Prostate gland (tissue), 2 donors: ENCODE results near the gene SPINT1. TPM values are rescaled to one million over a fixed set of nuclear protein-coding genes. Genes with fewer than 3 reads are reported as not detected.

Source experiments
- DNase-seq: peaks from one replicate; pipeline ENCODE4 v3.0.0-alpha.2; 2019; ENCODE audit warnings: low spot score
- H3K27ac ChIP-seq, 2 donors: fragments of 200-600 bp; sonication (generic); 2 replicates each; pipeline ENCODE4 v1.5.1; 2017 to 2019
- H3K27me3 ChIP-seq: fragments of 200-600 bp; sonication (generic); replicated peaks from 2 replicates; pipeline ENCODE4 v1.5.1; 2019; ENCODE audit not compliant: insufficient read depth
- H3K36me3 ChIP-seq, 2 donors: fragments of 200-600 bp; sonication (generic); 1 replicate in 1 of 2; 2 replicates in 1 of 2; pipeline versions ENCODE4 v1.5.1 to v1.8.1; 2017 to 2019
- H3K4me1 ChIP-seq: fragments of 200-600 bp; sonication (generic); replicated peaks from 2 replicates; pipeline ENCODE4 v1.5.1; 2019
- H3K4me3 ChIP-seq, 2 donors: fragments of 200-600 bp; sonication (generic); 2 replicates each; pipeline ENCODE4 v1.5.1; 2017 to 2019
- H3K9me3 ChIP-seq: fragments of 200-600 bp; sonication (generic); 2 replicates; pipeline ENCODE4 v1.5.1; 2017
- POLR2A ChIP-seq: fragments of 450-650 bp; IDR thresholded peaks from one replicate; pipeline ENCODE4 v1.6.1; 2016; ENCODE audit warnings: antibody characterized with exemption, mild to moderate bottlenecking
- POLR2AphosphoS5 ChIP-seq: sonication (generic); formaldehyde crosslinking; IDR thresholded peaks from one replicate; pipeline ENCODE4 v1.6.1; 2017; ENCODE audit warnings: antibody characterized with exemption
- WGBS: methylation state at CpG from one replicate; pipeline ENCODE4 v1.1.5; 2018; 5-methylcytosine and 5-hydroxymethylcytosine counted together
- intact Hi-C: fragments of 100-400 bp; cut with DNase I; formaldehyde crosslinking; loops from one replicate; pipeline ENCODE4 v1.14.2; 2022
- small RNA-seq, 2 donors: library from RNA; depleted of rRNA; stranded (forward); fragments of <200 nt; gene quantifications; one replicate each; pipeline ENCODE3, GENCODE V24; 2016
- total RNA-seq, 2 donors: library from RNA; depleted of rRNA; stranded (reverse); fragments of >200 nt; gene quantifications; one replicate each; pipeline ENCODE4 v1.1.0, GENCODE V29; 2016
- TF ChIP-seq, protein P1 (sequence below), 4 experiments: fragments of 200-600 bp in 2 of 4; fragments of 450-650 bp in 2 of 4; sonication (generic) in 2 of 4; IDR thresholded peaks; 1 replicate in 3 of 4; 2 replicates in 1 of 4; pipeline ENCODE4 v1.5.1; 2016 to 2019; ENCODE audit warnings: antibody characterized with exemption in 4 of 4, mild to moderate bottlenecking in 2 of 4, moderate library complexity in 2 of 4

The SPINT1 gene
- total RNA-seq, 2 donors from 2014 or later, result 143 to 295 TPM

DNA sequence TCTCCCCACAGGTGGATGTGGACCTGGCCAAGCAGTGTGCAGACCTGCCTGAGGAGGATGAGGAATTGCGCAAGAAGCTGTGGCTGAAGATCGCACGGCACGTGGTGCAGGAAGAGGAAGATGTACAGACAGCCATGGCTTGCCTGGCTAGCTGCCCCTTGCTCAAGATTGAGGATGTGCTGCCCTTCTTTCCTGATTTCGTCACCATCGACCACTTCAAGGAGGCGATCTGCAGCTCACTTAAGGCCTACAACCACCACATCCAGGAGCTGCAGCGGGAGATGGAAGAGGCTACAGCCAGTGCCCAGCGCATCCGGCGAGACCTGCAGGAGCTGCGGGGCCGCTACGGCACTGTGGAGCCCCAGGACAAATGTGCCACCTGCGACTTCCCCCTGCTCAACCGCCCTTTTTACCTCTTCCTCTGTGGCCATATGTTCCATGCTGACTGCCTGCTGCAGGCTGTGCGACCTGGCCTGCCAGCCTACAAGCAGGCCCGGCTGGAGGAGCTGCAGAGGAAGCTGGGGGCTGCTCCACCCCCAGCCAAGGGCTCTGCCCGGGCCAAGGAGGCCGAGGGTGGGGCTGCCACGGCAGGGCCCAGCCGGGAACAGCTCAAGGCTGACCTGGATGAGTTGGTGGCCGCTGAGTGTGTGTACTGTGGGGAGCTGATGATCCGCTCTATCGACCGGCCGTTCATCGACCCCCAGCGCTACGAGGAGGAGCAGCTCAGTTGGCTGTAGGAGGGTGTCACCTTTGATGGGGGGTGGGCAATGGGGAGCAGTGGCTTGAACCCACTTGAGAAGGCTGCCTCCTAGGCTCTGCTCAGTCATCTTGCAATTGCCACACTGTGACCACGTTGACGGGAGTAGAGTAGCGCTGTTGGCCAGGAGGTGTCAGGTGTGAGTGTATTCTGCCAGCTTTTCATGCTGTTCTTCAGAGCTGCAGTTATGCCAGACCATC, 59.0 kb downstream of the SPINT1 start:
- no peak for DNase-seq
- Histone ChIP-seq H3K4me3 (no peak overlapping the region), H3K4me1 (peaks cover 18% of the 10 kb centered on the region), H3K27me3 (no peaks in the 10 kb centered on the region), H3K9me3 (no peaks in the 10 kb centered on the region), H3K36me3 (peaks cover 4 to 23% of the 10 kb centered on the region in 2 donors), H3K27ac (no peak overlapping the region)
- intact Hi-C loops, result loop anchor here (10.0 kb wide), 1 partner anchor 212 kb away; the partner anchor contains the start of gene INO80
- TF ChIP-seq POLR2AphosphoS5 (no peak), POLR2A (no peak)
- TF ChIP-seq, protein P1, sequence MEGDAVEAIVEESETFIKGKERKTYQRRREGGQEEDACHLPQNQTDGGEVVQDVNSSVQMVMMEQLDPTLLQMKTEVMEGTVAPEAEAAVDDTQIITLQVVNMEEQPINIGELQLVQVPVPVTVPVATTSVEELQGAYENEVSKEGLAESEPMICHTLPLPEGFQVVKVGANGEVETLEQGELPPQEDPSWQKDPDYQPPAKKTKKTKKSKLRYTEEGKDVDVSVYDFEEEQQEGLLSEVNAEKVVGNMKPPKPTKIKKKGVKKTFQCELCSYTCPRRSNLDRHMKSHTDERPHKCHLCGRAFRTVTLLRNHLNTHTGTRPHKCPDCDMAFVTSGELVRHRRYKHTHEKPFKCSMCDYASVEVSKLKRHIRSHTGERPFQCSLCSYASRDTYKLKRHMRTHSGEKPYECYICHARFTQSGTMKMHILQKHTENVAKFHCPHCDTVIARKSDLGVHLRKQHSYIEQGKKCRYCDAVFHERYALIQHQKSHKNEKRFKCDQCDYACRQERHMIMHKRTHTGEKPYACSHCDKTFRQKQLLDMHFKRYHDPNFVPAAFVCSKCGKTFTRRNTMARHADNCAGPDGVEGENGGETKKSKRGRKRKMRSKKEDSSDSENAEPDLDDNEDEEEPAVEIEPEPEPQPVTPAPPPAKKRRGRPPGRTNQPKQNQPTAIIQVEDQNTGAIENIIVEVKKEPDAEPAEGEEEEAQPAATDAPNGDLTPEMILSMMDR (IDR thresholded peaks at IDR 0.05), result no peak
- 71% methylated on average over 31 of the region's 33 CpGs for WGBS

DNA sequence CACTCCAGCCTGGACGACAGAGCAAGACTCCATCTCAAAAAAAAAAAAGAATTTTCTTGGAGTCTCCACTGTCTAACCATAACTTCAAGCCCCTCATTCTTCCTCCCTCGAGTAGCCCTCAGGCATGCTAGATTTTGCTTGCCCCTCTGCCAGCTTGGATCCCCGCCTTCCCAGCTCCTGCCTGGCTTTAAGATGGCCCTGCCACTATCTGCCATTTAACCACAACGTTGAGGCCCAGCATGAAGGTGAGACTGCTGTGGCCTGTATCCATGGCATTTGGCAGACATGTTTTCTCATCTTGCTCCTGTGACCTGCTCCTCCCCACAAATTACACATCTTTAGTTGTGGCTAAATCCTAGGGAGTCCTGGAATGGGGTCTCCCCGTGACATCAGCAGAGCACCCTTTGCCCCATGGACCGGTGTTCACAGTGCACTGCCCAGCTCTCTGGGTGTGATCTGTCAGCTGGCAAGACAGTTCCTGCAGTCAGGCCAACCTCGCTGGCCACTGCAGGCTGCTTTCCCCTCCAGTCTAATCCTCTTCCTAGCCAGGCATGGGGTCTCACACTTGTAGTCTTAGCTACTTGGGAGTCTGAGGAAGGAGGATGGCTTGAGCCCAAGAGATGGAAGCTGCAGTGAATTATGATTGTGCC, 60.8 kb downstream of the SPINT1 start:
- no peaks in the 10 kb centered on the region for H3K9me3 ChIP-seq
- peaks cover 1 to 11% of the 10 kb centered on the region in 2 donors for H3K36me3 ChIP-seq
- no peak for DNase-seq
- peaks cover 22% of the 10 kb centered on the region for H3K4me1 ChIP-seq
- intact Hi-C loops, result loop anchor here (1.0 to 10.0 kb wide), 4 partner anchors 38 to 278 kb away; partner anchors contain the start of gene INO80
- H3K27me3 ChIP-seq, result no peaks in the 10 kb centered on the region
- no peak for TF ChIP-seq POLR2AphosphoS5
- peak overlapping the region in 1 of 2 donors; percentile 24 for H3K27ac ChIP-seq
- WGBS, result 75% methylated on average over 7 of the region's 7 CpGs
- no peak overlapping the region for H3K4me3 ChIP-seq

DNA sequence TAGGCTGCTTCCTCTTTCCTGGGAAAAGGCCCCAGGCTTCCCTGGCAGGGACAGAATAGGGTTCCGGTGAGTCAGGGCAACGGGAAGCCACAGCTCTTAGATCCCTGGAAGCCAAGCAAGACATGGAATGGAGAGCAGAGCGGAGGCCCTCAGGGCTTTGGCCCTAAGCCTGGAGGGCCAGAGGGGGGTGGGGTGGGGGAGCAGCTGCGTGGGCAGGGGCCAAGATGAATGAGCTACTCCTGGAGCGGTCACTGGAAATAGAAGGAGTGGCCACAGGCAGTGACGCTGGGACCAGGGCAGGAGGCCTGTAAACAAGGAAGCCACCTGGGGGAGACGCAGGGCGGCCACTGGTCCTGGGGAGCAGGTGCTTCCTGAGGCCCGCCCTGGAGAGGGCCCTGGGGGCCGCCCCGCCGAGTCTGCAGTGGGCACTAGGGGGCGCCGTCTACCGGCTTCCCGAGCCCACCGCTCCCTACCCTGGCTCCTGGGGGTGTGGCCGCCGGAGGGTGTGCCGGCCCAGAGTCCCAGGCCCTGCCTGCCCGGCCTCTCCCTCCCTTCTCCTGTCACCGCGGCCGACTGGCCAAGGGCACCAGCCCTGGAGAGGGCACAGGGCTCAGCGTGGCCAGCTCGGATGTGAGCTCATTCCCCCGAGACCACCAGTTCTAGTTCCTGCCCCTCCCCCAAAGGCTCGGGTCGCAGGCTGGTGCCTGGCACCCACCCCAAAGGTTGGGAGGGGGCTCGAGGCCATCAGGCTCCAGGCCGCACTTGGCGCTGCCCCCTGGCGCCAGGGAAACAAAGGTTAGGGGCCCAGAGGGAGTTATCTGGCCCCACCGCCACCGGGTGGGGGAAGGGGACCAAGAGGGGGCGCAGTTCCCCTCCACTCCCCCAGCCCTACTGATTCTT, 62.5 kb downstream of the SPINT1 start:
- H3K27ac ChIP-seq, result peak overlapping the region; percentile 88 to 89

DNA sequence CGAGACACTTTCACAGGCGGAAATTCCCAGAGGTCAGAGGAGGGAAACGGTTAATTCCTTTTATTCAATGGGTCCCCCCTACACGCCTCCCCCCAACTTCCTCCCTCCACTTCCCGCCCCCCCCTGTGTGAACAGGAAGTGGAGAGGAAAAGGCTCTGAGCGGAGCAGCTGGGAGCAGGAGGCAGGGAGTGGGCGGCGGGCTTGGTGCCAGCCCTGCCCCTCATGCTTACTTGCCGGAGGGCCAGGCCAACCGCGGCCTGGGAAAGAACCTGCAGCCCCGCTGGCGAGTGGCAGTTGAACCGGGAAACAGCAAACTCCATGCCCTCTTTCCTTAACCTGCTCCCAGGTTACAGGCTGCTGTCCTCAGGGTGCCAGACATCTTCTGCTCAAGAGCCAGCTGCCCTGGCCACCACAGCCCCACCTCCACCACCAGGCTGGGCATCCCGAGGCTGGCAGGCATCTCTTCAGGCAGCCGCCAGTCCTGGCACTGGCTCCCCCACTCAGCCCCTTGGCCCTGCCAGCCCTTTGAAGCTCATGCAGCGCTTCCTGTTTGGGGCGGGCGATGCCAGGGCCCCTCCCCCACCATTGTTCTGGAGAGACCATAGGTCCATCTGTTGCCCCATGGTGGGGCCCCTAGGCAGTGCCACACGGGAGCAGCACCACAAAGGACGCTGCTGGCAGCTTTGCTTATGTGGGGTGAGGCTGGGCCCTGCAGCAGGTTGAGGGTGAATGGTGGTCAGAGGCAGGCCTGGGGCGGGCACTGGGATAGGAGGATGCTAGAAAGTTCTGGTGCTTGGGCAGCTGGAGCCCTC, 63.3 kb downstream of the SPINT1 start:
- Histone ChIP-seq H3K4me1 (peaks cover 22% of the 10 kb centered on the region), H3K4me3 (peak overlapping the region; percentile 22 to 33), H3K27ac (peak overlapping the region; percentile 88 to 89), H3K9me3 (no peaks in the 10 kb centered on the region), H3K36me3 (no peaks in the 10 kb centered on the region), H3K27me3 (no peaks in the 10 kb centered on the region)
- TF ChIP-seq, protein P1 (IDR thresholded peaks at IDR 0.05), result no peak
- TF ChIP-seq POLR2AphosphoS5 (no peak), POLR2A (no peak)
- intact Hi-C loops, result loop anchor here (2.0 to 10.0 kb wide), 4 partner anchors 35 to 275 kb away; partner anchors contain the start of gene INO80
- 11% methylated on average over 15 of the region's 22 CpGs for WGBS
- no peak for DNase-seq

More for the DNA sequence above, 62.5 kb downstream of the SPINT1 start:
- Histone ChIP-seq H3K4me3 (peak overlapping the region; percentile 22 to 33), H3K36me3 (no peaks in the 10 kb centered on the region), H3K4me1 (peaks cover 22% of the 10 kb centered on the region), H3K9me3 (no peaks in the 10 kb centered on the region), H3K27me3 (no peaks in the 10 kb centered on the region)
- DNase-seq, result peak; percentile 83
- TF ChIP-seq, protein P1 (IDR thresholded peaks at IDR 0.05), result peak; percentile 69 to 96 (median 90)
- TF ChIP-seq POLR2AphosphoS5, result no peak
- TF ChIP-seq POLR2A, result no peak
- 0% methylated on average over 26 of the region's 36 CpGs for WGBS
- intact Hi-C loops, result loop anchor here (2.0 to 10.0 kb wide), 4 partner anchors 36 to 276 kb away; partner anchors contain the start of gene INO80

Small RNA genes lying within 50 kb of the gene (small RNA-seq; reads per million reads assigned to genes)
- gene AC025166.1, result 0 reads per million in 2 donors

Other genes with a start within 250 kb of the SPINT1 start
- 10 to 100 TPM in 1 of 2 donors, 1 to 10 TPM in 1; 1.6 to 18.7 TPM for gene KNL1, start 249.8 kb upstream of the SPINT1 start, total RNA-seq
- gene RAD51, start 148.9 kb upstream of the SPINT1 start, total RNA-seq, result 1 to 10 TPM in 1 of 2 donors, under 1 TPM in 1; 0.82 to 5.1 TPM
- 10 to 100 TPM; 28.2 to 31.9 TPM for gene RMDN3, start 88.8 kb upstream of the SPINT1 start, total RNA-seq
- 10 to 100 TPM; 14.3 to 61.3 TPM for gene GCHFR, start 80.0 kb upstream of the SPINT1 start, total RNA-seq
- 1 to 10 TPM in 1 of 2 donors, under 1 TPM in 1; 0.51 to 1.3 TPM for gene C15orf62, start 74.1 kb upstream of the SPINT1 start, total RNA-seq
- gene ZFYVE19, start 37.0 kb upstream of the SPINT1 start, total RNA-seq, result 10 to 100 TPM; 39.8 to 43.3 TPM
- 10 to 100 TPM; 29.2 to 29.6 TPM for gene DNAJC17, start 36.6 kb upstream of the SPINT1 start, total RNA-seq
- under 1 TPM in 1 of 2 donors, not detected in 1; 0.97 TPM for gene PPP1R14D, start 15.3 kb upstream of the SPINT1 start, total RNA-seq
- gene RHOV, start 30.2 kb downstream of the SPINT1 start, total RNA-seq, result 10 to 100 TPM in 1 of 2 donors, 1 to 10 TPM in 1; 5.9 to 11.7 TPM
- 10 to 100 TPM; 32.4 to 39.0 TPM for gene VPS18, start 50.4 kb downstream of the SPINT1 start, total RNA-seq
- gene DLL4, start 85.3 kb downstream of the SPINT1 start, total RNA-seq, result 1 to 10 TPM; 6.2 to 6.5 TPM
- gene CHAC1, start 109.4 kb downstream of the SPINT1 start, total RNA-seq, result 1 to 10 TPM in 1 of 2 donors, under 1 TPM in 1; 0.18 to 2.7 TPM